SK-N-SH (cell line): ENCODE data around the gene LY6G6D.

Source experiments
- CTCF ChIP-seq: fragments of 200-600 bp; sonication (generic); IDR thresholded peaks from 2 replicates; pipeline ENCODE4 v1.6.1; 2017; ENCODE audit warnings: antibody characterized with exemption, mild to moderate bottlenecking, moderate library complexity
- ELF1 ChIP-seq: IDR thresholded peaks from 2 replicates; pipeline ENCODE4 v1.4.0; 2012
- EP300 ChIP-seq, 2 experiments: IDR thresholded peaks; 2 replicates each; pipeline versions ENCODE4 v1.4.0 to v1.6.1; 2012; ENCODE audit warnings: borderline replicate concordance in 1 of 2, low read depth in 1 of 2, low read length in 1 of 2
- GATA2 ChIP-seq: sonication (generic); formaldehyde crosslinking; IDR thresholded peaks from 2 replicates; pipeline ENCODE4 v1.5.0; 2020; ENCODE audit warnings: mild to moderate bottlenecking, missing genetic modification reagents
- MXI1 ChIP-seq: IDR thresholded peaks from 2 replicates; pipeline ENCODE4 v1.6.1; 2012; ENCODE audit warnings: mild to moderate bottlenecking, low read depth, low read length, improper control_type of control experiment
- NFIC ChIP-seq: IDR thresholded peaks from 2 replicates; pipeline ENCODE4 v1.4.0; 2012; ENCODE audit warnings: borderline replicate concordance
- POLR2AphosphoS5 ChIP-seq: IDR thresholded peaks from 2 replicates; pipeline ENCODE4 v1.6.1; 2012; ENCODE audit warnings: low read depth, low read length
- RAD21 ChIP-seq: IDR thresholded peaks from 2 replicates; pipeline ENCODE4 v1.6.1; 2012; ENCODE audit warnings: mild to moderate bottlenecking, low read length
- REST ChIP-seq: IDR thresholded peaks from 2 replicates; pipeline ENCODE4 v1.6.1; 2012; ENCODE audit warnings: mild to moderate bottlenecking, low read depth, low read length, moderate library complexity
- RXRA ChIP-seq: IDR thresholded peaks from 2 replicates; pipeline ENCODE4 v1.4.0; 2012; ENCODE audit warnings: low read depth, mild to moderate bottlenecking, borderline replicate concordance
- TAF1 ChIP-seq: IDR thresholded peaks from 2 replicates; pipeline ENCODE4 v1.6.1; 2012; ENCODE audit warnings: low read depth, mild to moderate bottlenecking, low read length, moderate library complexity, borderline replicate concordance
- TCF12 ChIP-seq: IDR thresholded peaks from 2 replicates; pipeline ENCODE4 v1.4.0; 2012
- YY1 ChIP-seq: IDR thresholded peaks from 2 replicates; pipeline ENCODE4 v1.4.0; 2012; ENCODE audit warnings: low read depth, mild to moderate bottlenecking

GRCh38 chr6:31720196-31720770 lies 5.1 kb downstream of the LY6G6D start:
- TF ChIP-seq EP300 (IDR thresholded peaks at IDR 0.05; ENCODE audit: borderline replicate concordance in 1 of 2, low read depth in 1 of 2, low read length in 1 of 2) (no peak), CTCF (no peak), RXRA (no peak), REST (no peak), RAD21 (no peak), GATA2 (CRISPR knock-in tag) (no peak), ELF1 (no peak), TCF12 (no peak), POLR2AphosphoS5 (no peak), TAF1 (no peak), MXI1 (no peak), YY1 (no peak), NFIC (no peak)
